SU-DHL-6 (cell line): ENCODE measurements around the gene SLC35F1.

Experiments
- CTCF ChIP-seq: fragments of 200-600 bp; sonication (generic); IDR thresholded peaks from one replicate; pipeline ENCODE4 v1.5.1; 2017; ENCODE audit warnings: antibody characterized with exemption, mild to moderate bottlenecking, low read length, moderate library complexity; ENCODE audit not compliant: insufficient read depth, poor library complexity, severe bottlenecking
- EZH2phosphoT487 ChIP-seq: fragments of 200-600 bp; sonication (generic), shearing (Covaris generic); conservative IDR thresholded peaks from 2 replicates; pipeline ENCODE4 v1.6.1; 2018; ENCODE audit warnings: mild to moderate bottlenecking, antibody characterized with exemption, low read length, moderate library complexity, mixed read lengths

DNA sequence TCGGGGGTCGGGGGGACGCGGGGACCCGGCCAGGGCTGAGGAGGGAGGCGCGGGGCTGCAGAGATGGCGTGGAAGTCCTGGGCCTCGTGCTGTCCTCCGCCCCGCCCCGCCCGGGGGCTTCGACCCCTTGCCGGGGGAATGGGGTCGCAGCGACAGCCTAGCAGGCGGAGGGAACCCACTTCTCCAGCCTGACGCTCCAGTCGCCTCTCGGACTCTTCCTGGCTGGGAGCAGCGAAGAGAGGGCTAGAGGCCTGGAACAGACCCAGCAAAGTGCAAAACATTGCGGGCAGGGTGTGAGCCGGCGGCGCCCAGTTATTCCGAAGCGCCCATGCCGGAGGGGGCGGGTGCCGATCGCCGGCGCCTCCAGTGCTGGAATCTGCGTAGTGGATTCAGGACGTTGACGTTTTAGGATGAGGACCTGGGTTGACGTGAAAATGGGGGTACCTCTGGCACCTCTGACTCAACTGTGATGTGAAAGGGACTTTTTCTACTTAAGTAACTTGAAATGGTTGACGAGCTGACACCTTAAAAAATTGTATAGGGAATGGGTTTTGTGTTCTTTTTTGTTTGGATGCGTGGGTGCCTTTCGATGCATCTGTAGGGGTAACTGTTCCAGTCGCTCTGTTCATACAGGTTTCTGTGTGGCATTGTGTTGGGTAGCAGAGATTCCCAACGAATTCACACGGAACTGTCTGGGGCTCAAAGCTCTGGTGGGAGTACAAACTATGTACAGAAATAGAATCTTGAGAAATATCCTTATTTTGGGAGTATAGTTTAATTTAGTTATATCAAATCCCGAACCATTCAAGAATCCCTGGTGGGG is 1.4 kb downstream of the SLC35F1 start:
- TF ChIP-seq CTCF (no peak), EZH2phosphoT487 (no peak)
